ENCODE measurements around the gene UPF1. TPM values are rescaled to one million over a fixed set of nuclear protein-coding genes. Genes with fewer than 3 reads are reported as not detected.
A peak's percentile ranks its signal among the peaks of the same experiment; 100 is the strongest.

UPF1 gene
- total and polyA plus RNA-seq, 2 of the 13 experiments (the other 11 are each of a cell fraction or from before 2014, with no cell fraction given) = 16.9 to 41.8 TPM

DNA sequence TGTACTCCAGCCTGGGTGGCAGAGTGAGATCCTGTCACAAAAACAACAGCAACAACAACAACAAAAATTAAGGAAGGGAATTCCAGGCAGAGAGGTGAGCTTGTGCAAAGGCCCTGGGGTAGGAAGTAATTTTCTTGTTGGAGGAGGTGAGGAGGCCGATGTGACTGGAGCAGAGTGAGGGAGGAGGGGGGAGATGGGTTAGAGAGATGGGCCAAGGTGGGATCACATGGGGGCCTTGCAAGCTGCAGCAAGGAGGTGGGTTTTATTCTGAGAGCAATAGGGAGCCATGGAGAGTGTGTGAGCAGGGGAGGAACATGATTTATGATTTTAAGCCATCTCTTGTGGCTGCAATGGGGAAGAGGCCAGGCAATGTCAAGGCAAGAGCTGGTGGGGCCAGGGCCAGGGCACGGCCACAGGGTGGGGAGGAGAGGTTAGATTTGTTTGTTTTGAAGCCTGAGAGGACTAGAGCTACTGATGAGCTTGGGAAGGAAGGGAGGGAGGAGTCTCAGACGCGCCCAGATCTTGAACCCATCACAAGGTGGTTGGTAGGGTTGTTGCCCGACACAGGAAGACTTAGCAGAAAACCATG lies 28.1 kb upstream of the UPF1 start (continued):
- TF ChIP-seq ZNF3 (CRISPR knock-in tag; IDR thresholded peaks at IDR 0.05) (no peak), CHD4 (IDR thresholded peaks at IDR 0.05; ENCODE audit: borderline replicate concordance, low read length) (no peak; the same call in 1 of the 2 replicates), DPF2 (CRISPR knock-in tag; IDR thresholded peaks at IDR 0.05; ENCODE audit: borderline replicate concordance, low read depth) (no peak), ZNF746 (CRISPR knock-in tag; IDR thresholded peaks at IDR 0.05) (no peak), ZFP36L2 (CRISPR knock-in tag; IDR thresholded peaks at IDR 0.05) (no peak)
- TF ChIP-seq, protein P1, sequence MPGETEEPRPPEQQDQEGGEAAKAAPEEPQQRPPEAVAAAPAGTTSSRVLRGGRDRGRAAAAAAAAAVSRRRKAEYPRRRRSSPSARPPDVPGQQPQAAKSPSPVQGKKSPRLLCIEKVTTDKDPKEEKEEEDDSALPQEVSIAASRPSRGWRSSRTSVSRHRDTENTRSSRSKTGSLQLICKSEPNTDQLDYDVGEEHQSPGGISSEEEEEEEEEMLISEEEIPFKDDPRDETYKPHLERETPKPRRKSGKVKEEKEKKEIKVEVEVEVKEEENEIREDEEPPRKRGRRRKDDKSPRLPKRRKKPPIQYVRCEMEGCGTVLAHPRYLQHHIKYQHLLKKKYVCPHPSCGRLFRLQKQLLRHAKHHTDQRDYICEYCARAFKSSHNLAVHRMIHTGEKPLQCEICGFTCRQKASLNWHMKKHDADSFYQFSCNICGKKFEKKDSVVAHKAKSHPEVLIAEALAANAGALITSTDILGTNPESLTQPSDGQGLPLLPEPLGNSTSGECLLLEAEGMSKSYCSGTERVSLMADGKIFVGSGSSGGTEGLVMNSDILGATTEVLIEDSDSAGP (CRISPR knock-in tag; IDR thresholded peaks at IDR 0.05; ENCODE audit: borderline replicate concordance) = no peak

DNA sequence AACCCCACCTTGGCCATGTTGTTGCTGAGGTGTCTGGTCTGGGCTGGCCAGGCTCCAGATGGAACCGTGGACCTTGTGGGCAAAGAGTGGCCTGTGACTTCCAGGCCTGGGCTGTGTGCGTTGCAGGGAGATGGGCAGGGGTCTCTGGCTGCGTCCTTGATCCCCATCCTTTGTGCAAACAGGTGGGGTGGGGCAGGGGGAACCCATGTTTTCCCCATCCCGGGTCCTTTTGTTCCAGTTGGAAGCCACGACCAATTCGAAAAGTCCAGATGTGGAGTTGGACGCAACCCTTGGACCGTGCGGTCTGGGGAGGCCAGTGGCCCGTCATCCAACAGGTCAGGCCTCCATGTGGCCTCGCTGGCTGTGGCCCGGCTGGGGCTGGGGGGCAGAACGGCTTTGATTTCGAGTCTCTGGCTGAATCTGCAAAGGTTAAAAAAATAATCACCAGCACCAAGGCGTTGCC lies 27.6 kb upstream of the UPF1 start:
- H3K36me3 ChIP-seq (replicated peaks in 1 of 2; ENCODE audit: control insufficient read depth in 1 of 2, insufficient read depth in 2 of 2, low read length in 2 of 2) = no peaks in the 10 kb centered on the region
- no peak overlapping the region for H2AFZ ChIP-seq (ENCODE audit: low read length)
- no peaks in the 10 kb centered on the region for H4K20me1 ChIP-seq (ENCODE audit: insufficient read depth, low read length)
- CTCF ChIA-PET (ENCODE audit: low intra/inter-chr PET ratio, low total read pairs) = no interaction called here
- POLR2A ChIA-PET = no interaction called here
- in situ Hi-C loops (cut with HindIII; ENCODE audit: extremely low pct_ligation_motif_present, low pct_unique_long_range_greater_than_20kb) = no loop called here
- FAIRE-seq (no peak), ATAC-seq (peak; percentile 60), DNase-seq (ENCODE audit: low spot score) (no peak)
- H3K27me3 ChIP-seq (ENCODE audit: control insufficient read depth in 1 of 2, insufficient read depth in 2 of 2, low read length in 2 of 2) = peaks cover 2 to 21% of the 10 kb centered on the region in 2 experiments; a peak in 3 of 5 replicates
- H3K4me1 ChIP-seq (ENCODE audit: insufficient read depth, low read length) = peaks cover 62% of the 10 kb centered on the region
- peak overlapping the region; percentile 61 for H3K4me2 ChIP-seq (ENCODE audit: low read depth, low read length)
- H3K27ac ChIP-seq (ENCODE audit: extremely low read length, insufficient read depth, low read length) = no peak overlapping the region
- peak overlapping the region in 1 of 3 experiments; percentile 39; a peak in 1 of 6 replicates for H3K4me3 ChIP-seq (replicated peaks in 1 of 3; ENCODE audit: insufficient read depth in 1 of 3, low read depth in 2 of 3, low read length in 3 of 3)
- no peak overlapping the region for H3K9ac ChIP-seq (ENCODE audit: insufficient read depth, low read depth, low read length)
- 4% methylated on average over 9 of the region's 15 CpGs for WGBS (ENCODE audit: low lambda C conversion rate)
- BruUV-seq (replicated peaks) = no TSS peak
- no peaks in the 10 kb centered on the region for H3K79me2 ChIP-seq (ENCODE audit: insufficient read depth, low read length)
- intact Hi-C loops (cut with micrococcal nuclease; ENCODE audit: unreplicated experiment) = no loop called here
- H3K9me3 ChIP-seq (ENCODE audit: low read length) = no peaks in the 10 kb centered on the region
- TF ChIP-seq, protein P2, sequence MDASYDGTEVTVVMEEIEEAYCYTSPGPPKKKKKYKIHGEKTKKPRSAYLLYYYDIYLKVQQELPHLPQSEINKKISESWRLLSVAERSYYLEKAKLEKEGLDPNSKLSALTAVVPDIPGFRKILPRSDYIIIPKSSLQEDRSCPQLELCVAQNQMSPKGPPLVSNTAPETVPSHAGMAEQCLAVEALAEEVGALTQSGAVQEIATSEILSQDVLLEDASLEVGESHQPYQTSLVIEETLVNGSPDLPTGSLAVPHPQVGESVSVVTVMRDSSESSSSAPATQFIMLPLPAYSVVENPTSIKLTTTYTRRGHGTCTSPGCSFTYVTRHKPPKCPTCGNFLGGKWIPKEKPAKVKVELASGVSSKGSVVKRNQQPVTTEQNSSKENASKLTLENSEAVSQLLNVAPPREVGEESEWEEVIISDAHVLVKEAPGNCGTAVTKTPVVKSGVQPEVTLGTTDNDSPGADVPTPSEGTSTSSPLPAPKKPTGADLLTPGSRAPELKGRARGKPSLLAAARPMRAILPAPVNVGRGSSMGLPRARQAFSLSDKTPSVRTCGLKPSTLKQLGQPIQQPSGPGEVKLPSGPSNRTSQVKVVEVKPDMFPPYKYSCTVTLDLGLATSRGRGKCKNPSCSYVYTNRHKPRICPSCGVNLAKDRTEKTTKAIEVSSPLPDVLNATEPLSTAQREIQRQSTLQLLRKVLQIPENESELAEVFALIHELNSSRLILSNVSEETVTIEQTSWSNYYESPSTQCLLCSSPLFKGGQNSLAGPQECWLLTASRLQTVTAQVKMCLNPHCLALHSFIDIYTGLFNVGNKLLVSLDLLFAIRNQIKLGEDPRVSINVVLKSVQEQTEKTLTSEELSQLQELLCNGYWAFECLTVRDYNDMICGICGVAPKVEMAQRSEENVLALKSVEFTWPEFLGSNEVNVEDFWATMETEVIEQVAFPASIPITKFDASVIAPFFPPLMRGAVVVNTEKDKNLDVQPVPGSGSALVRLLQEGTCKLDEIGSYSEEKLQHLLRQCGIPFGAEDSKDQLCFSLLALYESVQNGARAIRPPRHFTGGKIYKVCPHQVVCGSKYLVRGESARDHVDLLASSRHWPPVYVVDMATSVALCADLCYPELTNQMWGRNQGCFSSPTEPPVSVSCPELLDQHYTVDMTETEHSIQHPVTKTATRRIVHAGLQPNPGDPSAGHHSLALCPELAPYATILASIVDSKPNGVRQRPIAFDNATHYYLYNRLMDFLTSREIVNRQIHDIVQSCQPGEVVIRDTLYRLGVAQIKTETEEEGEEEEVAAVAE (CRISPR knock-in tag; IDR thresholded peaks at IDR 0.05; ENCODE audit: borderline replicate concordance) = no peak
- TF ChIP-seq, protein P3, sequence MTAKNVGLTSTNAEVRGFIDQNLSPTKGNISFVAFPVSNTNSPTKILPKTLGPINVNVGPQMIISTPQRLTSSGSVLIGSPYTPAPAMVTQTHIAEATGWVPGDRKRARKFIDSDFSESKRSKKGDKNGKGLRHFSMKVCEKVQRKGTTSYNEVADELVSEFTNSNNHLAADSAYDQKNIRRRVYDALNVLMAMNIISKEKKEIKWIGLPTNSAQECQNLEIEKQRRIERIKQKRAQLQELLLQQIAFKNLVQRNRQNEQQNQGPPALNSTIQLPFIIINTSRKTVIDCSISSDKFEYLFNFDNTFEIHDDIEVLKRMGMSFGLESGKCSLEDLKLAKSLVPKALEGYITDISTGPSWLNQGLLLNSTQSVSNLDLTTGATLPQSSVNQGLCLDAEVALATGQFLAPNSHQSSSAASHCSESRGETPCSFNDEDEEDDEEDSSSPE (CRISPR knock-in tag; IDR thresholded peaks at IDR 0.05) = no peak
- TF ChIP-seq MTA1 (CRISPR knock-in tag; IDR thresholded peaks at IDR 0.05; ENCODE audit: borderline replicate concordance) (peak; percentile 48; the same call in 1 of the 2 replicates), JUND (CRISPR knock-in tag; IDR thresholded peaks at IDR 0.05) (0 out of 2 replicates have a peak, but pooled peaks have one; percentile 15), JDP2 (CRISPR knock-in tag; IDR thresholded peaks at IDR 0.05; ENCODE audit: borderline replicate concordance) (no peak), CAMTA2 (CRISPR knock-in tag; IDR thresholded peaks at IDR 0.05; ENCODE audit: borderline replicate concordance) (no peak), THAP11 (CRISPR knock-in tag; IDR thresholded peaks at IDR 0.05) (no peak)
- TF ChIP-seq, protein P4, sequence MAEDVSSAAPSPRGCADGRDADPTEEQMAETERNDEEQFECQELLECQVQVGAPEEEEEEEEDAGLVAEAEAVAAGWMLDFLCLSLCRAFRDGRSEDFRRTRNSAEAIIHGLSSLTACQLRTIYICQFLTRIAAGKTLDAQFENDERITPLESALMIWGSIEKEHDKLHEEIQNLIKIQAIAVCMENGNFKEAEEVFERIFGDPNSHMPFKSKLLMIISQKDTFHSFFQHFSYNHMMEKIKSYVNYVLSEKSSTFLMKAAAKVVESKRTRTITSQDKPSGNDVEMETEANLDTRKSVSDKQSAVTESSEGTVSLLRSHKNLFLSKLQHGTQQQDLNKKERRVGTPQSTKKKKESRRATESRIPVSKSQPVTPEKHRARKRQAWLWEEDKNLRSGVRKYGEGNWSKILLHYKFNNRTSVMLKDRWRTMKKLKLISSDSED (CRISPR knock-in tag; IDR thresholded peaks at IDR 0.05) = no peak

Data from HepG2 (cell line).